ENCODE data around the gene FAM78A. TPM values are rescaled to one million over a fixed set of nuclear protein-coding genes. Genes with fewer than 3 reads are reported as not detected.

FAM78A gene
- total and polyA plus RNA-seq, 3 experiments from 2014 or later: 27.6 to 44.4 (median 43.6) TPM

- POLR2A ChIA-PET: interaction anchor here (0.6 kb wide), 1 partner anchor 49 kb away, joined by 5 read pairs; no protein-coding TSS in a partner anchor
- Histone ChIP-seq H3K4me1 (ENCODE audit: insufficient read depth, low read length) (no peaks in the 10 kb centered on the region), H3K9me3 (ENCODE audit: low read length) (no peaks in the 10 kb centered on the region), H3K36me3 (ENCODE audit: insufficient read depth, low read length) (no peaks in the 10 kb centered on the region), H3K4me3 (ENCODE audit: low read length) (no peak overlapping the region), H3K27me3 (ENCODE audit: insufficient read depth, low read length, poor library complexity, severe bottlenecking) (no peaks in the 10 kb centered on the region), H3K27ac (ENCODE audit: low read depth, low read length) (no peak overlapping the region)
- CTCF ChIA-PET: interaction anchor here (0.6 kb wide), 1 partner anchor 40 kb away, joined by 3 read pairs; no protein-coding TSS in a partner anchor
- DNase-seq: no peak
- no peaks in the 10 kb centered on the region for H3K36me3 Mint-ChIP-seq
- no peak overlapping the region for H3K4me3 Mint-ChIP-seq
- H3K9me3 Mint-ChIP-seq: no peaks in the 10 kb centered on the region
- peak overlapping the region in 1 of 8 donors; percentile 89 for H3K27ac Mint-ChIP-seq
- H3K27me3 Mint-ChIP-seq: no peaks in the 10 kb centered on the region
- no peaks in the 10 kb centered on the region for H3K4me1 Mint-ChIP-seq
Measured at GRCh38 chr9:131298816-131299215, 22.5 kb upstream of the FAM78A start.

DNA sequence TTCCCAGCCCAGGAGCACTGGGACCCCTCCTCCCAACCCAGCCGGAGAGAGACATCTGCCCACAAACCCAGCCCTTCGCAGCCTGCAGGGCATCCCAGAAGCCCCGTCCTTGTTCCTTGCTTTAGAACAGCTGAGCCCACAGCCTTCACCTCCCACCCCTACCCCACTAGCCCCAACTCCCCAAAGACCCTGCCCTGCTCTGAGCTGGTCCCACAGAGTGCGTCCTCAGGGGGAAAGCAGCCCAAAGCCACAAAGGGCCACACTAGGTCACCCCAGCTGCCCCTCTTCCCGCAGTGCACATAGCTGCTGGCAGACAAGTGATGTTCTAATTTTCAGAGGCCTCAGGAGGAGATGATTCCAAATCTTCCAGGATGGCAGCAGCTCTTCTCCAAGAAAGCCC, 22.0 kb upstream of the FAM78A start:
- CTCF ChIA-PET: no interaction called here
- no peak overlapping the region for H3K27ac ChIP-seq (ENCODE audit: low read depth, low read length)
- H3K27me3 Mint-ChIP-seq: no peaks in the 10 kb centered on the region
- H3K27ac Mint-ChIP-seq: no peak overlapping the region
- no peaks in the 10 kb centered on the region for H3K36me3 Mint-ChIP-seq
- H3K4me1 ChIP-seq (ENCODE audit: insufficient read depth, low read length): no peaks in the 10 kb centered on the region
- no peaks in the 10 kb centered on the region for H3K4me1 Mint-ChIP-seq
- no peak overlapping the region for H3K4me3 ChIP-seq (ENCODE audit: low read length)
- no peaks in the 10 kb centered on the region for H3K36me3 ChIP-seq (ENCODE audit: insufficient read depth, low read length)
- no peak for DNase-seq
- H3K9me3 Mint-ChIP-seq: no peaks in the 10 kb centered on the region
- H3K4me3 Mint-ChIP-seq: no peak overlapping the region
- POLR2A ChIA-PET: no interaction called here
- no peaks in the 10 kb centered on the region for H3K27me3 ChIP-seq (ENCODE audit: insufficient read depth, low read length, poor library complexity, severe bottlenecking)
- H3K9me3 ChIP-seq (ENCODE audit: low read length): no peaks in the 10 kb centered on the region

GRCh38 chr9:131297903-131298302, 21.6 kb upstream of the FAM78A start:
- Mint-ChIP-seq H3K9me3 (no peaks in the 10 kb centered on the region), H3K27me3 (no peaks in the 10 kb centered on the region), H3K4me3 (no peak overlapping the region), H3K4me1 (no peaks in the 10 kb centered on the region), H3K36me3 (no peaks in the 10 kb centered on the region), H3K27ac (peak overlapping the region in 1 of 8 donors; percentile 65)
- CTCF ChIA-PET: interaction anchor here (0.7 kb wide), 1 partner anchor 1461 kb away, joined by 5 read pairs; no protein-coding TSS in a partner anchor
- POLR2A ChIA-PET: no interaction called here
- no peak overlapping the region for H3K4me3 ChIP-seq (ENCODE audit: low read length)
- no peaks in the 10 kb centered on the region for H3K36me3 ChIP-seq (ENCODE audit: insufficient read depth, low read length)
- no peaks in the 10 kb centered on the region for H3K4me1 ChIP-seq (ENCODE audit: insufficient read depth, low read length)
- H3K27ac ChIP-seq (ENCODE audit: low read depth, low read length): no peak overlapping the region
- H3K9me3 ChIP-seq (ENCODE audit: low read length): no peaks in the 10 kb centered on the region
- DNase-seq: no peak
- H3K27me3 ChIP-seq (ENCODE audit: insufficient read depth, low read length, poor library complexity, severe bottlenecking): no peaks in the 10 kb centered on the region

DNA sequence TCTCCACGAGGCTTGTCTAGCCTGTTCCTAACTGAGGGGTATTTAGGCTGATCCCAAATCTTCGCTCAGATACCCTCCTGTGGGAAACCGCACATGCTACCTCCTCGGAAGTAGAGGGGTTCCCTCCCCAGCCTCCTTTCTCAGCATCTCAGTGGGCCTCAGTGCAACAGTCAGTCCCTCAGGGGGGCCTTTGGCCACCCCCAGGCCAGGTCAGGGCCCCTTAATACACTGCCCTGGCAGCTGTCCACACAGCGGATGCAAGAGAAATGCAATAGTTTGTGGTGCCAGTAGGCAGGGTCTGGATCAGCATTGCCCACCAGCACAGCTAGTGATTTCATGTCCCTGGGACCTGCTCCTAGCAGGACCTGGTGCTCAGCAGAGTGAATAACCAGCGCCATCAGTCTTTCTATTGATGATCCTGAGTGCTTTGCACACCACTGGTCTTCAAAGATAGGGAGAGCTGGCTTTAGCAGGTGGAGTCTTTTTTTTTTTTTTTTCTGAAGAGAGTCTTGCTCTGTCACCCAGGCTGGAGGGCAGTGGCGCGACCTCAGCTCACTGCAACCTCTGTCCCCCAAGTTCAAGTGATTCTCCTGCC, 20.7 kb upstream of the FAM78A start:
- DNase-seq: no peak
- no peaks in the 10 kb centered on the region for H3K9me3 Mint-ChIP-seq
- H3K4me3 Mint-ChIP-seq: no peak overlapping the region
- ChIA-PET POLR2A (no interaction called here), CTCF (interaction anchor here (0.7 kb wide), 1 partner anchor 1462 kb away, joined by 5 read pairs; no protein-coding TSS in a partner anchor)
- no peaks in the 10 kb centered on the region for H3K27me3 Mint-ChIP-seq
- Histone ChIP-seq H3K9me3 (ENCODE audit: low read length) (no peaks in the 10 kb centered on the region), H3K4me1 (ENCODE audit: insufficient read depth, low read length) (no peaks in the 10 kb centered on the region), H3K4me3 (ENCODE audit: low read length) (no peak overlapping the region), H3K27ac (ENCODE audit: low read depth, low read length) (no peak overlapping the region), H3K27me3 (ENCODE audit: insufficient read depth, low read length, poor library complexity, severe bottlenecking) (no peaks in the 10 kb centered on the region), H3K36me3 (ENCODE audit: insufficient read depth, low read length) (no peaks in the 10 kb centered on the region)
- no peaks in the 10 kb centered on the region for H3K4me1 Mint-ChIP-seq
- no peaks in the 10 kb centered on the region for H3K36me3 Mint-ChIP-seq
- H3K27ac Mint-ChIP-seq: no peak overlapping the region

- DNase-seq: no peak
- no peaks in the 10 kb centered on the region for H3K4me1 Mint-ChIP-seq
- CTCF ChIA-PET: no interaction called here
- POLR2A ChIA-PET: no interaction called here
- peak overlapping the region in 2 of 8 donors; percentile 30 to 42 for H3K27ac Mint-ChIP-seq
- Histone ChIP-seq H3K4me3 (ENCODE audit: low read length) (no peak overlapping the region), H3K27me3 (ENCODE audit: insufficient read depth, low read length, poor library complexity, severe bottlenecking) (no peaks in the 10 kb centered on the region), H3K4me1 (ENCODE audit: insufficient read depth, low read length) (no peaks in the 10 kb centered on the region), H3K27ac (ENCODE audit: low read depth, low read length) (no peak overlapping the region), H3K9me3 (ENCODE audit: low read length) (no peaks in the 10 kb centered on the region), H3K36me3 (ENCODE audit: insufficient read depth, low read length) (no peaks in the 10 kb centered on the region)
- H3K27me3 Mint-ChIP-seq: no peaks in the 10 kb centered on the region
- H3K9me3 Mint-ChIP-seq: no peaks in the 10 kb centered on the region
- no peaks in the 10 kb centered on the region for H3K36me3 Mint-ChIP-seq
- no peak overlapping the region for H3K4me3 Mint-ChIP-seq
Measured at GRCh38 chr9:131296460-131296859, 20.1 kb upstream of the FAM78A start.

- Mint-ChIP-seq H3K9me3 (no peaks in the 10 kb centered on the region), H3K36me3 (no peaks in the 10 kb centered on the region), H3K27me3 (no peaks in the 10 kb centered on the region), H3K4me3 (no peak overlapping the region), H3K4me1 (no peaks in the 10 kb centered on the region), H3K27ac (no peak overlapping the region)
- no peak overlapping the region for H3K27ac ChIP-seq (ENCODE audit: low read depth, low read length)
- no peak overlapping the region for H3K4me3 ChIP-seq (ENCODE audit: low read length)
- no peaks in the 10 kb centered on the region for H3K36me3 ChIP-seq (ENCODE audit: insufficient read depth, low read length)
- ChIA-PET POLR2A (no interaction called here), CTCF (interaction anchor here (1.0 to 1.5 kb wide), 3 partner anchors 9 to 43 kb away, joined by 3 to 5 read pairs (median 3); no protein-coding TSS in a partner anchor)
- no peaks in the 10 kb centered on the region for H3K27me3 ChIP-seq (ENCODE audit: insufficient read depth, low read length, poor library complexity, severe bottlenecking)
- H3K9me3 ChIP-seq (ENCODE audit: low read length): no peaks in the 10 kb centered on the region
- no peaks in the 10 kb centered on the region for H3K4me1 ChIP-seq (ENCODE audit: insufficient read depth, low read length)
- DNase-seq: no peak
Measured at GRCh38 chr9:131292937-131293336, 16.6 kb upstream of the FAM78A start.

DNA sequence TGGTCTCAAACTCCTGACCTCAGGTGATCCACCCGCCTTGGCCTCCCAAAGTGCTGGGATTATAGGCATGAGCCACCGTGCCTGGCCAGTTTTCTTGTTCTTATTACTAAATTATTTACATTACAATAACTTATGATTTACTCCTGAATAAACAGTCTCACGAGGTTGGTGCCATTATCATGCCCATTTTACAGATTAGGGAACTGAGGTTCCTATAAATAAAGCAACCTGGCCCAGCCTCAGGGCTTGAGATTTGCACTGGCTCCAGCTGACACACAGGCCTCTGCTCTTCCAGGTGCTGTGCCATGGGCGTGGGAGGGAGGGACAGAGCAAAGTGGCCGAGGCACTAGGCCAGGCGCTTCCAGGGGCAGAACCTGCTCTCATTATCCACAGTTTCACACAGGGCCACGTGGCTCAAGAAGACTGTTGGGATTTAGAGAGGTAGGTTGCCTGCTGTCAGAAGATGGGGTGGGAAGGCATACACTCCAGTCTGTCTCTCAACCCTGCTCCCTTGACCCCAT, 15.5 kb upstream of the FAM78A start:
- Mint-ChIP-seq H3K27me3 (no peaks in the 10 kb centered on the region), H3K4me3 (no peak overlapping the region), H3K27ac (peak overlapping the region in 1 of 8 donors; percentile 33), H3K36me3 (no peaks in the 10 kb centered on the region), H3K4me1 (no peaks in the 10 kb centered on the region), H3K9me3 (no peaks in the 10 kb centered on the region)
- ChIA-PET POLR2A (interaction anchor here (0.6 kb wide), 2 partner anchors 9 to 22 kb away, joined by 4 to 7 read pairs; no protein-coding TSS in a partner anchor), CTCF (interaction anchor here (0.5 to 1.5 kb wide), 2 partner anchors 9 to 44 kb away, joined by 3 to 5 read pairs; no protein-coding TSS in a partner anchor)
- no peaks in the 10 kb centered on the region for H3K27me3 ChIP-seq (ENCODE audit: insufficient read depth, low read length, poor library complexity, severe bottlenecking)
- H3K36me3 ChIP-seq (ENCODE audit: insufficient read depth, low read length): no peaks in the 10 kb centered on the region
- H3K27ac ChIP-seq (ENCODE audit: low read depth, low read length): no peak overlapping the region
- H3K9me3 ChIP-seq (ENCODE audit: low read length): no peaks in the 10 kb centered on the region
- no peak overlapping the region for H3K4me3 ChIP-seq (ENCODE audit: low read length)
- no peaks in the 10 kb centered on the region for H3K4me1 ChIP-seq (ENCODE audit: insufficient read depth, low read length)
- no peak for DNase-seq

GRCh38 chr9:131290767-131291370, 14.6 kb upstream of the FAM78A start:
- H3K36me3 ChIP-seq (ENCODE audit: insufficient read depth, low read length): no peaks in the 10 kb centered on the region
- ChIA-PET CTCF (no interaction called here), POLR2A (no interaction called here)
- H3K27me3 ChIP-seq (ENCODE audit: insufficient read depth, low read length, poor library complexity, severe bottlenecking): no peaks in the 10 kb centered on the region
- H3K4me3 ChIP-seq (ENCODE audit: low read length): no peak overlapping the region
- H3K9me3 ChIP-seq (ENCODE audit: low read length): no peaks in the 10 kb centered on the region
- Mint-ChIP-seq H3K4me1 (no peaks in the 10 kb centered on the region), H3K4me3 (no peak overlapping the region), H3K36me3 (no peaks in the 10 kb centered on the region), H3K9me3 (no peaks in the 10 kb centered on the region), H3K27me3 (no peaks in the 10 kb centered on the region), H3K27ac (peak overlapping the region in 1 of 8 donors; percentile 73)
- H3K4me1 ChIP-seq (ENCODE audit: insufficient read depth, low read length): no peaks in the 10 kb centered on the region
- no peak for DNase-seq
- H3K27ac ChIP-seq (ENCODE audit: low read depth, low read length): no peak overlapping the region

Measured in CD8-positive, alpha-beta memory T cell (primary cell).